ENCODE data around the gene CCDC177. TPM values are rescaled to one million over a fixed set of nuclear protein-coding genes. Genes with fewer than 3 reads are reported as not detected.

CCDC177 gene
- total RNA-seq, 1 donor from 2014 or later: 0.34 TPM

- H3K9me3 Mint-ChIP-seq: no peaks in the 10 kb centered on the region
- no peak for TF ChIP-seq CTCF (IDR thresholded peaks at IDR 0.05; ENCODE audit: unreplicated experiment)
- no peak overlapping the region for H3K27ac Mint-ChIP-seq
- peaks cover 31% of the 10 kb centered on the region for H3K27me3 Mint-ChIP-seq (ENCODE audit: low read depth)
- no peak for DNase-seq (ENCODE audit: low spot score in 2 of 2, unreplicated experiment in 2 of 2)
- no peaks in the 10 kb centered on the region for H3K36me3 Mint-ChIP-seq
- H3K4me1 Mint-ChIP-seq: no peaks in the 10 kb centered on the region
- H3K4me3 Mint-ChIP-seq: no peak overlapping the region
Measured at GRCh38 chr14:69536971-69537370, 37.7 kb downstream of the CCDC177 start.

- DNase-seq (ENCODE audit: low spot score in 2 of 2, unreplicated experiment in 2 of 2): peak in 1 of 2 experiments; percentile 50
- H3K27me3 Mint-ChIP-seq (ENCODE audit: low read depth): peaks cover 34% of the 10 kb centered on the region
- H3K4me3 Mint-ChIP-seq: no peak overlapping the region
- H3K4me1 Mint-ChIP-seq: no peaks in the 10 kb centered on the region
- H3K9me3 Mint-ChIP-seq: no peaks in the 10 kb centered on the region
- H3K27ac Mint-ChIP-seq: no peak overlapping the region
- no peak for TF ChIP-seq CTCF (IDR thresholded peaks at IDR 0.05; ENCODE audit: unreplicated experiment)
- no peaks in the 10 kb centered on the region for H3K36me3 Mint-ChIP-seq
Measured at GRCh38 chr14:69535230-69535848, 39.3 kb downstream of the CCDC177 start.

- no peak for TF ChIP-seq CTCF (IDR thresholded peaks at IDR 0.05; ENCODE audit: unreplicated experiment)
- no peaks in the 10 kb centered on the region for H3K36me3 Mint-ChIP-seq
- no peaks in the 10 kb centered on the region for H3K9me3 Mint-ChIP-seq
- DNase-seq (ENCODE audit: low spot score in 2 of 2, unreplicated experiment in 2 of 2): no peak
- H3K27me3 Mint-ChIP-seq (ENCODE audit: low read depth): peaks cover 27% of the 10 kb centered on the region
- no peaks in the 10 kb centered on the region for H3K4me1 Mint-ChIP-seq
- H3K4me3 Mint-ChIP-seq: no peak overlapping the region
- H3K27ac Mint-ChIP-seq: no peak overlapping the region
Measured at GRCh38 chr14:69532561-69533340, 41.9 kb downstream of the CCDC177 start.

GRCh38 chr14:69531135-69531534 is 43.5 kb downstream of the CCDC177 start:
- Mint-ChIP-seq H3K9me3 (no peaks in the 10 kb centered on the region), H3K4me1 (no peaks in the 10 kb centered on the region), H3K27me3 (ENCODE audit: low read depth) (peaks cover 18% of the 10 kb centered on the region), H3K4me3 (no peak overlapping the region), H3K36me3 (no peaks in the 10 kb centered on the region), H3K27ac (no peak overlapping the region)
- no peak for TF ChIP-seq CTCF (IDR thresholded peaks at IDR 0.05; ENCODE audit: unreplicated experiment)
- no peak for DNase-seq (ENCODE audit: low spot score in 2 of 2, unreplicated experiment in 2 of 2)

- no peaks in the 10 kb centered on the region for H3K36me3 Mint-ChIP-seq
- peaks cover 22% of the 10 kb centered on the region for H3K27me3 Mint-ChIP-seq (ENCODE audit: low read depth)
- no peak overlapping the region for H3K4me3 Mint-ChIP-seq
- H3K4me1 Mint-ChIP-seq: no peaks in the 10 kb centered on the region
- no peak overlapping the region for H3K27ac Mint-ChIP-seq
- no peak for TF ChIP-seq CTCF (IDR thresholded peaks at IDR 0.05; ENCODE audit: unreplicated experiment)
- H3K9me3 Mint-ChIP-seq: no peaks in the 10 kb centered on the region
- DNase-seq (ENCODE audit: low spot score in 2 of 2, unreplicated experiment in 2 of 2): no peak
Measured at GRCh38 chr14:69530095-69530494, 44.6 kb downstream of the CCDC177 start.

Data from mesothelial cell of epicardium (in vitro differentiated cells).